Type B pancreatic cell (in vitro differentiated cells): ENCODE data around the gene ITCH. TPM values are rescaled to one million over a fixed set of nuclear protein-coding genes. Genes with fewer than 3 reads are reported as not detected.
A peak's percentile ranks its signal among the peaks of the same experiment; 100 is the strongest.
"Not testable (repeated sequence)": the region's sequence is repeated elsewhere in the genome, so short reads cannot be mapped to it uniquely, and the experiment has no call there.

ENCODE experiments used
- DNase-seq: peaks from one replicate; pipeline ENCODE4 v3.0.0; 2021; ENCODE audit warnings: mixed read lengths; ENCODE audit not compliant: unreplicated experiment; ENCODE audit errors: extremely low spot score
- H3K27ac Mint-ChIP-seq: 2 replicates; pipeline ENCODE4 v1.8.0; 2021; ENCODE audit warnings: mild to moderate bottlenecking, mixed read lengths
- H3K27me3 Mint-ChIP-seq: 2 replicates; pipeline ENCODE4 v1.8.0; 2021; ENCODE audit warnings: mixed read lengths
- H3K36me3 Mint-ChIP-seq: 2 replicates; pipeline ENCODE4 v1.8.0; 2021; ENCODE audit warnings: mixed read lengths
- H3K4me1 Mint-ChIP-seq: one replicate; pipeline ENCODE4 v1.8.0; 2021; ENCODE audit warnings: mixed read lengths; ENCODE audit not compliant: unreplicated experiment
- H3K4me3 Mint-ChIP-seq: 2 replicates; pipeline ENCODE4 v1.8.0; 2021; ENCODE audit warnings: mild to moderate bottlenecking, mixed read lengths
- H3K9me3 Mint-ChIP-seq: 2 replicates; pipeline ENCODE4 v1.8.0; 2021; ENCODE audit warnings: mixed read lengths
- total RNA-seq: library from RNA; stranded (reverse); gene quantifications from 2 replicates; pipeline ENCODE4 v1.2.1, GENCODE V29; 2021; ENCODE audit warnings: low replicate concordance
- TF ChIP-seq, protein P1 (sequence below): fragments of 200-600 bp; sonication (generic); conservative IDR thresholded peaks from 2 replicates; pipeline ENCODE4 v1.5.0; 2021; ENCODE audit warnings: antibody characterized with exemption, mild to moderate bottlenecking

ITCH gene
- total RNA-seq, 1 donor from 2014 or later, result 77.2 TPM

DNA sequence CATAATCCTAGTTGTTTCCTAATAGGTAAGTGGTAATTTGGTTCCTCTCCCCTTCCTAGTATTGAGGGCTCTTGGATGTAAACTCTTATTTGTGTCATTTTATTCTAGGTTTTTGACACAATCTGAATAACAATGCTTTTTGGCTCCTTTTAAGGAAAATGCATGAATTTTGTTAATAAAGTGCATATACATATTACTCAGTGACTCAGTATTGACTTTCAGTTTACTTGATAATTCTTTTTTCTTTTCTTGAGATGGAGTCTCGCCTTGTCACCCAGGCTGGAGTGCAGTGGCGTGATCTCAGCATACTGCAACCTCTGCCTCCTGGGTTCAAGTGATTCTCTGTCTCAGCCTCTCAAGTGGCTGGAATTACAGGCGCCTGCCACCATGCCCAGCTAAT lies 19.1 kb downstream of the ITCH start:
- Mint-ChIP-seq H3K27ac (no peak overlapping the region), H3K36me3 (peaks cover 20% of the 10 kb centered on the region), H3K4me3 (no peak overlapping the region), H3K9me3 (no peaks in the 10 kb centered on the region), H3K4me1 (peaks cover 15% of the 10 kb centered on the region), H3K27me3 (no peaks in the 10 kb centered on the region)
- TF ChIP-seq, protein P1, sequence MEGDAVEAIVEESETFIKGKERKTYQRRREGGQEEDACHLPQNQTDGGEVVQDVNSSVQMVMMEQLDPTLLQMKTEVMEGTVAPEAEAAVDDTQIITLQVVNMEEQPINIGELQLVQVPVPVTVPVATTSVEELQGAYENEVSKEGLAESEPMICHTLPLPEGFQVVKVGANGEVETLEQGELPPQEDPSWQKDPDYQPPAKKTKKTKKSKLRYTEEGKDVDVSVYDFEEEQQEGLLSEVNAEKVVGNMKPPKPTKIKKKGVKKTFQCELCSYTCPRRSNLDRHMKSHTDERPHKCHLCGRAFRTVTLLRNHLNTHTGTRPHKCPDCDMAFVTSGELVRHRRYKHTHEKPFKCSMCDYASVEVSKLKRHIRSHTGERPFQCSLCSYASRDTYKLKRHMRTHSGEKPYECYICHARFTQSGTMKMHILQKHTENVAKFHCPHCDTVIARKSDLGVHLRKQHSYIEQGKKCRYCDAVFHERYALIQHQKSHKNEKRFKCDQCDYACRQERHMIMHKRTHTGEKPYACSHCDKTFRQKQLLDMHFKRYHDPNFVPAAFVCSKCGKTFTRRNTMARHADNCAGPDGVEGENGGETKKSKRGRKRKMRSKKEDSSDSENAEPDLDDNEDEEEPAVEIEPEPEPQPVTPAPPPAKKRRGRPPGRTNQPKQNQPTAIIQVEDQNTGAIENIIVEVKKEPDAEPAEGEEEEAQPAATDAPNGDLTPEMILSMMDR, result no peak
- no peak for DNase-seq

DNA sequence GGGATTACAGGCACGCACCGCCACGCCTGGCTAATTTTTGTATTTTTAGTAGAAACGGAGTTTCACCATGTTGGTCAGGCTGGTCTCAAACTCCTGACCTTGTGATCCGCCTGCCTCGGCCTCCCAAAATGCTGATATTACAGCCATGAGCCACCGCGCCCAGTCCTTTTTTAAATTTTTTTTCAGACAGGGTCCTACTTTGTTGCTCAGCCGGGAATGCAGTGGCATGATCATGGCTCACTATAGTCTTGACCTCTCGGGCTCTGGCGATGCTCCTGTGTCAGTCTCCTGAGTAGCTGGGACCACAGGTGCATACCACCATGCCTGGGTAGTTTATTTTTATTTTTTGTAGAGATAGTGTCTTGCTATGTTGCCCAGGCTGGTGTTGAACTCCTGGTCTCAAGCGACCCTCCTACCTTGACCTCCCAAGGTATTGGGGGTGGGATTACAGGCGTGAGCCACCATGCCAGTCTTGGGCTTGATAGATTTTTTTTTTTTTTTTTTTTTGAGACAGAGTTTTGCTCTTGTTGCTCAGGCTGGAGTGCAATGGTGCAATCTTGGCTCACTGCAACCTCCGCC lies 19.9 kb downstream of the ITCH start:
- peaks cover 17% of the 10 kb centered on the region for H3K4me1 Mint-ChIP-seq
- H3K9me3 Mint-ChIP-seq, DNase-seq, H3K27ac Mint-ChIP-seq, H3K27me3 Mint-ChIP-seq, H3K4me3 Mint-ChIP-seq: not testable (repeated sequence)
- H3K36me3 Mint-ChIP-seq, result peaks cover 15% of the 10 kb centered on the region

DNA sequence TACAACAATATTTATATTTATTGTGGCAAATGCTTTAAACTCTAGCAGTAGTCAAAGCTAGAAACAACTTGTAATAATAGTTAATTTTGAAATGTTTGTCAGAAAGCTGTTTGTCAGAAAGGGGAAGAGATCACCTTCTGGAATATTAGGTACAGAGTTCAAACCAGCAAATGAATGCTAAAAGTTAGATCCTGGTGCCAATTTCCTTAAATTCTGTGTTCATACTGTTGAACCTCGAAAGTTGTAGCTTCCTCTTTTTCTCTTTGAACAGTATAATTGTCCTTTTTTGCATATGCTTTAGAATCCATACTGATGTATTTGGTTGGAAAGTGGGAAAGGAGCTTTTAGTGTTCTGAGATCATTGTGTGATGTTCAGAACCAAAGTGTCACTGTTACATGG lies 22.4 kb downstream of the ITCH start:
- no peak for DNase-seq
- no peak overlapping the region for H3K4me3 Mint-ChIP-seq
- H3K27ac Mint-ChIP-seq, result peak overlapping the region; percentile 77
- H3K9me3 Mint-ChIP-seq, result no peaks in the 10 kb centered on the region
- TF ChIP-seq, protein P1, result no peak
- H3K4me1 Mint-ChIP-seq, result peaks cover 28% of the 10 kb centered on the region
- H3K27me3 Mint-ChIP-seq, result no peaks in the 10 kb centered on the region
- H3K36me3 Mint-ChIP-seq, result peaks cover 20% of the 10 kb centered on the region

DNA sequence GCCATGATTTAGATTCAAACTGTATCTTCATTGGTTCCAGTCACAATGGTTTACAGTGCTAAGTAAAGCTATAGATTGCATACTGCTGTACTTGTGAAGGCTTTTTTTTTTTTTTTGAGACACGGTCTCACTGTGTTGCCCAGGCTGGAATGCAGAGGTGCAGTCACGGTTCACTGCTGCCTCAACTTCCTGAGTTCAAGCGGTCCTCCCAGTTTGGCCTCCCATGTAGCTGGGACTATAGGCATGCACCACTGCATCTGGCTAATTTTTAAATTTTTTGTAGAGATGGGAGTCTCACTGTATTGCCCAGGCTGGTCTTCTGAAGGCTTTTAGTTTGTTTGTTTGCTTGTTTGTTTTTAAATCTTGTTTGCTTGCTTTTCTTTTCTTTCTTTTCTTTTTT lies 24.9 kb downstream of the ITCH start:
- H3K27ac Mint-ChIP-seq, result no peak overlapping the region
- H3K9me3 Mint-ChIP-seq, result no peaks in the 10 kb centered on the region
- peaks cover 23% of the 10 kb centered on the region for H3K36me3 Mint-ChIP-seq
- peaks cover 34% of the 10 kb centered on the region for H3K4me1 Mint-ChIP-seq
- DNase-seq, result no peak
- TF ChIP-seq, protein P1, result no peak
- H3K27me3 Mint-ChIP-seq, result no peaks in the 10 kb centered on the region
- no peak overlapping the region for H3K4me3 Mint-ChIP-seq

DNA sequence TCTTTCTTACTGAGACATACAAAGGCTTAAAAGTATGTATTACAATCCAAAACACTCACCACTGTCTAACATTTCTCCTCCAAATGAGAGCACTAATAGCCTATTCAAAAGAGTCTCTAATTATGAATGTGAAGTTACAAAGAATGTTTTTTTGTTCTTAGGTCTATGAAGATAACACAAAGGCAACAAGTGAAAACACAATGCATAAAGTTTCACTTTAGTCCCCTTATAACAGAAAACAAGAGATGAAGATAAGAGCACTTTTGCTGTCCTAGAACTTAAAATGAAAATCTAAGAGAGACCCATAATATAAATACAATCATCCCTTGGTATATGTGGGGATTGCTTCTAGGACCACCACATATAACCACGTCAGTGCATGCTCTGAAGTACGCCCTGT lies 25.6 kb downstream of the ITCH start:
- peaks cover 34% of the 10 kb centered on the region for H3K4me1 Mint-ChIP-seq
- TF ChIP-seq, protein P1, result no peak
- peak overlapping the region; percentile 20 for H3K27ac Mint-ChIP-seq
- DNase-seq, result no peak
- H3K36me3 Mint-ChIP-seq, result peaks cover 29% of the 10 kb centered on the region
- no peak overlapping the region for H3K4me3 Mint-ChIP-seq
- no peaks in the 10 kb centered on the region for H3K9me3 Mint-ChIP-seq
- H3K27me3 Mint-ChIP-seq, result no peaks in the 10 kb centered on the region

DNA sequence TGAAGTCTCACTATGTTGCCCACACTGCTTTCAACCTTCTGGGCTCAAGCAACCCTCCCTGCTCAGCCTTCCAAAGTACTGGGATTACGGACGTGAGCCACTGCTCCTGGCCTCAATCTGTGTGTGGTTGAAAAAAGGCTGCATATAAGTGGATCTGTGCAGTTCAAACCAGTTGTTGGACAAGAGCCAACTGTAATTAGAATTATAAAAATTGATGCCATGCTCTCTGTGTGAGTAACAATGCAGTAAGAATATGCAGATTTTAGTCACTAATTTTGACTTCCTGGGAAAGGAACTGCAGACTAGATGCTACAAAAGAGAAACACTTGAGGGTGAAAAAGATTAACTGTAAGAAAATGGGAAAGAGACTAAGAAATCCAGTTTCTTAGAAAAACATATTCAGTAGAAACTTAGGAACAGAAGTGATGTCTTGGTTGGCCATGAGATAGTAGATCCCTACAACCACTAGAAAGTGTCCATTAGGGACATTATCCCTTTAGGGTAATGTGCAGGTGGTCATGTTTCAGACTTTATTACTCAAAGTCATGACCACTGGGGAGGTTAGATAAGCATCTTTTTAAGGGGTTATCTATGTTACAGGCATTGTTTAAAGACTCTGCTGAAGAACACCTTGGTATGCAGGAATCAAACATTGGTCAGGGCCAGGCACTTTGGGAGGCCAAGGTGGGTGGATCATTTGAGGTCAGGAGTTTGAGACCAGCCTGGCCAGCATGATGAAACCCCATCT lies 26.3 kb downstream of the ITCH start:
- Mint-ChIP-seq H3K36me3 (peaks cover 30% of the 10 kb centered on the region), H3K27me3 (no peaks in the 10 kb centered on the region), H3K27ac (peak overlapping the region; percentile 9), H3K4me3 (no peak overlapping the region), H3K4me1 (peaks cover 34% of the 10 kb centered on the region), H3K9me3 (no peaks in the 10 kb centered on the region)
- TF ChIP-seq, protein P1, result no peak
- DNase-seq, result no peak
